Right ventricle myocardium inferior (tissue), 1 donor: ENCODE data around the gene PET117. TPM values are rescaled to one million over a fixed set of nuclear protein-coding genes. Genes with fewer than 3 reads are reported as not detected.

Experiments
- total RNA-seq: library from RNA; stranded (reverse); fragmentation: NEBNext Ultra II Directional; extraction: Animal tissue kit (Norgen Biotek cat#: 25700); gene quantifications from one replicate; pipeline ENCODE4 v1.2.1, GENCODE V29; 2021
- donor health status: DM: no; HTN: yes; CAD: no; lungs with severe emphysema.

Gene PET117
- total RNA-seq, 1 donor from 2014 or later, result 13.3 TPM

Other genes with a start within 250 kb of the PET117 start
- gene SNX5, start 169.1 kb upstream of the PET117 start, total RNA-seq, result 45.0 TPM
- gene MGME1, start 168.8 kb upstream of the PET117 start, total RNA-seq, result 13.0 TPM
- gene OVOL2, start 79.9 kb upstream of the PET117 start, total RNA-seq, result not detected
- gene KAT14, start within 50 bp of the PET117 start, total RNA-seq, result 10.7 TPM
- gene ZNF133, start 150.7 kb downstream of the PET117 start, total RNA-seq, result 7.6 TPM